Body of pancreas (tissue), 4 donors: Measurements from ENCODE around the gene CALHM2. TPM values are rescaled to one million over a fixed set of nuclear protein-coding genes. Genes with fewer than 3 reads are reported as not detected.

Experiments
- ATAC-seq: fragments of 150-250 bp; one replicate; pipeline ENCODE4 v1.9.1; 2016
- DNase-seq, 4 donors: peaks; one replicate each; pipeline ENCODE4 v3.0.0-alpha.2; 2019
- H3K27ac ChIP-seq, 4 donors: fragments of 200-600 bp; sonication (generic); 1 replicate in 3 of 4; 2 replicates in 1 of 4; pipeline versions ENCODE4 v1.5.1 to v1.6.1; 2016 to 2019; ENCODE audit warnings: mild to moderate bottlenecking in 1 of 4, mixed read lengths in 1 of 4, moderate library complexity in 1 of 4
- H3K27me3 ChIP-seq, 2 donors: fragments of 200-600 bp; sonication (generic); one replicate each; pipeline ENCODE4 v1.6.0; 2016; ENCODE audit warnings: mild to moderate bottlenecking in 1 of 2
- H3K36me3 ChIP-seq, 2 donors: fragments of 200-600 bp; sonication (generic); replicated peaks in 1 of 2; 2 replicates each; pipeline ENCODE4 v1.5.1; 2016; ENCODE audit warnings: low read depth in 2 of 2; ENCODE audit not compliant: insufficient read depth in 1 of 2
- H3K4me1 ChIP-seq: fragments of 200-600 bp; sonication (generic); one replicate; pipeline ENCODE4 v1.6.0; 2016
- H3K4me3 ChIP-seq, 2 donors: fragments of 200-600 bp; sonication (generic); 1 replicate in 1 of 2; 2 replicates in 1 of 2; pipeline ENCODE4 v1.5.1; 2016 to 2019
- H3K9me3 ChIP-seq, 3 donors: fragments of 200-600 bp; sonication (generic); 1 replicate in 2 of 3; 2 replicates in 1 of 3; pipeline ENCODE4 v1.5.1; 2016
- POLR2A ChIP-seq, 3 donors: fragments of 450-650 bp; IDR thresholded peaks; one replicate each; pipeline ENCODE4 v1.6.1; 2016; ENCODE audit warnings: antibody characterized with exemption in 3 of 3, mild to moderate bottlenecking in 2 of 3
- WGBS, 2 donors: methylation state at CpG; one replicate each; pipeline ENCODE4 v1.1.5; 2017; 5-methylcytosine and 5-hydroxymethylcytosine counted together
- intact Hi-C: fragments of 100-400 bp; cut with DNase I; formaldehyde crosslinking; loops from one replicate; pipeline ENCODE4 v1.15.1; 2023
- total RNA-seq, 2 donors: library from RNA; depleted of rRNA; stranded (reverse); fragments of >200 nt; gene quantifications; one replicate each; pipeline ENCODE4 v1.1.0, GENCODE V29; 2016
- TF ChIP-seq, protein P1 (sequence below), 7 experiments: fragments of 450-650 bp in 4 of 7; fragments of 200-600 bp in 3 of 7; sonication (generic) in 3 of 7; IDR thresholded peaks; one replicate each; pipeline ENCODE4 v1.5.1; 2016 to 2019; ENCODE audit warnings: antibody characterized with exemption in 7 of 7

Gene CALHM2
- total RNA-seq, 2 donors from 2014 or later, result 11.4 to 17.8 TPM

- no peaks in the 10 kb centered on the region for H3K9me3 ChIP-seq
Measured at GRCh38 chr10:103457896-103458583, 5.9 kb upstream of the CALHM2 start.

GRCh38 chr10:103457176-103457712 lies 5.1 kb upstream of the CALHM2 start:
- H3K27me3 ChIP-seq, result no peaks in the 10 kb centered on the region
- H3K36me3 ChIP-seq, result no peaks in the 10 kb centered on the region
- peaks cover 5% of the 10 kb centered on the region for H3K4me1 ChIP-seq
- 72 to 80% methylated on average over 7 to 8 of the region's 8 CpGs for WGBS, 2 donors
- no peak for DNase-seq
- no peak overlapping the region for H3K4me3 ChIP-seq
- no peaks in the 10 kb centered on the region for H3K9me3 ChIP-seq
- no peak overlapping the region for H3K27ac ChIP-seq
- no peak for ATAC-seq
- TF ChIP-seq, protein P1, sequence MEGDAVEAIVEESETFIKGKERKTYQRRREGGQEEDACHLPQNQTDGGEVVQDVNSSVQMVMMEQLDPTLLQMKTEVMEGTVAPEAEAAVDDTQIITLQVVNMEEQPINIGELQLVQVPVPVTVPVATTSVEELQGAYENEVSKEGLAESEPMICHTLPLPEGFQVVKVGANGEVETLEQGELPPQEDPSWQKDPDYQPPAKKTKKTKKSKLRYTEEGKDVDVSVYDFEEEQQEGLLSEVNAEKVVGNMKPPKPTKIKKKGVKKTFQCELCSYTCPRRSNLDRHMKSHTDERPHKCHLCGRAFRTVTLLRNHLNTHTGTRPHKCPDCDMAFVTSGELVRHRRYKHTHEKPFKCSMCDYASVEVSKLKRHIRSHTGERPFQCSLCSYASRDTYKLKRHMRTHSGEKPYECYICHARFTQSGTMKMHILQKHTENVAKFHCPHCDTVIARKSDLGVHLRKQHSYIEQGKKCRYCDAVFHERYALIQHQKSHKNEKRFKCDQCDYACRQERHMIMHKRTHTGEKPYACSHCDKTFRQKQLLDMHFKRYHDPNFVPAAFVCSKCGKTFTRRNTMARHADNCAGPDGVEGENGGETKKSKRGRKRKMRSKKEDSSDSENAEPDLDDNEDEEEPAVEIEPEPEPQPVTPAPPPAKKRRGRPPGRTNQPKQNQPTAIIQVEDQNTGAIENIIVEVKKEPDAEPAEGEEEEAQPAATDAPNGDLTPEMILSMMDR (IDR thresholded peaks at IDR 0.05), result no peak
- no peak for TF ChIP-seq POLR2A (IDR thresholded peaks at IDR 0.05)
- intact Hi-C loops, result no loop called here

More at GRCh38 chr10:103457896-103458583, 5.9 kb upstream of the CALHM2 start:
- DNase-seq (no peak), ATAC-seq (no peak)
- whole genome bisulfite sequencing, 2 donors, result 94 to 96% methylated on average over 24 to 39 of the region's 39 CpGs
- no peak overlapping the region for H3K27ac ChIP-seq
- H3K4me3 ChIP-seq, result no peak overlapping the region
- no peaks in the 10 kb centered on the region for H3K36me3 ChIP-seq
- TF ChIP-seq, protein P1 (IDR thresholded peaks at IDR 0.05), result no peak
- TF ChIP-seq POLR2A (IDR thresholded peaks at IDR 0.05), result no peak
- H3K27me3 ChIP-seq, result no peaks in the 10 kb centered on the region
- no peaks in the 10 kb centered on the region for H3K4me1 ChIP-seq
- intact Hi-C loops, result no loop called here

DNA sequence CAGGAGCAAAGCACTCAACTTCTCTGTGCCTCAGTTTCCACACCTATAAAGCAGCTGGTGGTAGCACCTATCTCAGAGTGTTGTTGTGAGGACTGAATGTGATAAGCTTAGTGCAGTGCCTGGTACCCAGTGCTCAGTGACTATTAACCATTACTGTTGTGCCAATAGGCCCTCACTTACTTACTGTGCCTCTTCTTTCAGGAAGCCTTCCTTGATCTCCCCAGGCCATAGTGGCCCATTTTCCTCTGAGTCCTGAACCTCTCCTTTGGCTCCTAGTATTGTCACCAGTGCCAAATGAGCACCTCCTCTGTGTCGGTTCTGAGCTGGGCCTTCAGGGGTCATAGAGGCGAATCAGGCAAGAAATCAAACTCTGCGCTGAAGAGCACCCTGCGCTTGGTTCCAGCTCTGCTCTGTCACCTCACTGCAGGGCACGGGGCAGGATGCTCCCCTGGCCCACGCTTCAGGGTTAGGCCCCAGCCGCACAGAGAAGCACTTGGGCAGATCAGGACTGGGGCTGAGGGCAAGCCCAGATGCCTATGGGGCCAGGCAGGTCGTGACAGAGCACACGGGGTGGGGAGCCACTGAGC lies 4.0 kb upstream of the CALHM2 start:
- Histone ChIP-seq H3K9me3 (no peaks in the 10 kb centered on the region), H3K4me1 (peaks cover 11% of the 10 kb centered on the region), H3K4me3 (no peak overlapping the region), H3K27ac (no peak overlapping the region), H3K27me3 (no peaks in the 10 kb centered on the region), H3K36me3 (no peaks in the 10 kb centered on the region)
- ATAC-seq (no peak), DNase-seq (no peak)
- intact Hi-C loops, result no loop called here
- no peak for TF ChIP-seq POLR2A (IDR thresholded peaks at IDR 0.05)
- TF ChIP-seq, protein P1 (IDR thresholded peaks at IDR 0.05), result no peak
- 80 to 82% methylated on average over 4 to 8 of the region's 9 CpGs for WGBS, 2 donors

DNA sequence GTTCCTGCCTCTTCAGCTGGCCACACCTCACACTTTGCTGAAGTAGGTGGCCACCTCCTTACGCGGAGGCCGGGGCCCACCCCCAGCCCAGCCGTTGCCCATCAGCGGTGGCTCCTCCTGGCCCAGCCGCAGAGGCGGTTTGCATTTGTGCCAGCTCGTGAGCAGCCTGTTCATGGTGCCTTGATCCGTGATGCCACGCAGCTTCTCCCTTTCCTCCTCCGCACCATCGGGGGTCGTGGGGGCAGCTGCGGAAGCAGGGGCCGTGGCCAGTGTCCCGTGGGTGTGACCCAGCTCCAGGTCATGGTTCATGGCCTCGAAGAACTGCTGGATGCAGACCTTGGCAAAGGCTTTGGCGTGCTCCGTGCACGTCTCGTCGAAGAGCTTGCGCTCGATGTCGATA lies 3.1 kb upstream of the CALHM2 start:
- no peaks in the 10 kb centered on the region for H3K27me3 ChIP-seq
- intact Hi-C loops, result no loop called here
- H3K27ac ChIP-seq, result no peak overlapping the region
- H3K9me3 ChIP-seq, result no peaks in the 10 kb centered on the region
- H3K4me3 ChIP-seq, result no peak overlapping the region
- DNase-seq (no peak), ATAC-seq (no peak)
- WGBS, 2 donors, result 76 to 98% methylated on average over 8 to 23 of the region's 25 CpGs
- TF ChIP-seq, protein P1 (IDR thresholded peaks at IDR 0.05), result no peak
- no peaks in the 10 kb centered on the region for H3K36me3 ChIP-seq
- H3K4me1 ChIP-seq, result peaks cover 11% of the 10 kb centered on the region
